KMS-11 (cell line): Measurements from ENCODE around the gene TMEM89.

Source experiments
- H2AFZ ChIP-seq: fragments of 200-600 bp; sonication (generic); 2 replicates; pipeline ENCODE4 v1.6.1; 2016; ENCODE audit warnings: antibody characterized with exemption, mixed run types, low read depth
- H3K27ac ChIP-seq: fragments of 200-600 bp; sonication (generic); 2 replicates; pipeline ENCODE4 v1.6.1; 2016; ENCODE audit warnings: mild to moderate bottlenecking, mixed run types
- H3K27me3 ChIP-seq: fragments of 200-600 bp; sonication (generic); 2 replicates; pipeline ENCODE4 v1.6.1; 2017; ENCODE audit warnings: mild to moderate bottlenecking, low read depth, mixed run types, moderate library complexity; ENCODE audit not compliant: insufficient read depth
- H3K36me3 ChIP-seq: fragments of 200-600 bp; sonication (generic); 2 replicates; pipeline ENCODE4 v1.6.1; 2017; ENCODE audit warnings: mild to moderate bottlenecking, mixed run types; ENCODE audit not compliant: insufficient read depth
- H3K4me1 ChIP-seq: fragments of 200-600 bp; sonication (generic); 2 replicates; pipeline ENCODE4 v1.6.1; 2016; ENCODE audit warnings: mild to moderate bottlenecking, low read depth, mixed run types; ENCODE audit not compliant: poor library complexity, severe bottlenecking
- H3K4me2 ChIP-seq: fragments of 200-600 bp; sonication (generic); 2 replicates; pipeline ENCODE4 v1.7.0; 2016; ENCODE audit warnings: mild to moderate bottlenecking, mixed run types
- H3K4me3 ChIP-seq: fragments of 200-600 bp; sonication (generic); IDR thresholded peaks from 2 replicates; pipeline ENCODE4 v1.6.1; 2017; ENCODE audit warnings: low read depth, low read length, mixed read lengths; ENCODE audit not compliant: insufficient read depth
- H3K79me2 ChIP-seq: fragments of 200-600 bp; sonication (generic); 2 replicates; pipeline ENCODE4 v1.6.1; 2016; ENCODE audit warnings: low read depth, mixed run types; ENCODE audit not compliant: insufficient read depth
- H3K9ac ChIP-seq: fragments of 200-600 bp; sonication (generic); 2 replicates; pipeline ENCODE4 v1.6.1; 2016; ENCODE audit warnings: mild to moderate bottlenecking, mixed run types
- H4K20me1 ChIP-seq: fragments of 200-600 bp; sonication (generic); 2 replicates; pipeline ENCODE4 v1.6.1; 2016; ENCODE audit warnings: mild to moderate bottlenecking, mixed run types; ENCODE audit not compliant: insufficient read depth
- TF ChIP-seq, protein P1 (sequence below): fragments of 200-600 bp; sonication (generic); conservative IDR thresholded peaks from 2 replicates; pipeline ENCODE4 v1.6.1; 2017; ENCODE audit warnings: low read depth, mild to moderate bottlenecking, antibody characterized with exemption, low read length, moderate library complexity, mixed read lengths

Gene TMEM89

DNA sequence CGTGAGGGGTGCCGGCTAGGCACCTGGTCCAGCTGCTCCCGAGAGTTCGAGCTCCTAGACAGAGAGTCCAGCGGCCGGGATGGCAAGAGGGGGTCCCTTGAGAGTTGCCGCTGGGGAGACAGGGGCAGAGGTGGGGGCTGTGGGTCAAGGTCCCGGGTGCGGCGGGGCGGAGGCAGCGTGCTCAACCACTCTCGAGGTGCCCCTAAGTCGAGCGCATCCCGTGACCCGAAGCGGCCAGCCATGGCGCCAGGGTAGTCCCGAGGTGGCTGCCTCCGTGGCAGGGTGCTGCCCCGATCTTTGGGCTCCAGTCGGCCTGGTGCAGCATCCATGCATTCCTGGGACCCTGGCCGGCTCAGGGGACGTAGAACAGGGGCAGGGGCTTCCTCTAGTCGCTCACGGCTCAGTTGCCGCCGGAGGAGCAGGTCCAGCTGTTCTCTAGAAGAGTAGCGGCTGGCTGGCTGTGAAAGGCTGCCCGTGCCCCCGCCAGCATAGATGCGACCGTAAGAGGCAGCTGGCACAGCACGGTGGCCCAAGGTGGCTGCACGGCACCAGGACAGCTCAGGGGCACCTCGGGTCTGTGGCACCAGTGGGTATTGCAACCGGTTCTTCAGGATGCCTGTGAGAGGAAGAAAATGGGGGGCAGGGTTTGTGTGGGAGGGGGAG is 18.5 kb upstream of the TMEM89 start:
- no peak overlapping the region for H3K9ac ChIP-seq
- TF ChIP-seq, protein P1, sequence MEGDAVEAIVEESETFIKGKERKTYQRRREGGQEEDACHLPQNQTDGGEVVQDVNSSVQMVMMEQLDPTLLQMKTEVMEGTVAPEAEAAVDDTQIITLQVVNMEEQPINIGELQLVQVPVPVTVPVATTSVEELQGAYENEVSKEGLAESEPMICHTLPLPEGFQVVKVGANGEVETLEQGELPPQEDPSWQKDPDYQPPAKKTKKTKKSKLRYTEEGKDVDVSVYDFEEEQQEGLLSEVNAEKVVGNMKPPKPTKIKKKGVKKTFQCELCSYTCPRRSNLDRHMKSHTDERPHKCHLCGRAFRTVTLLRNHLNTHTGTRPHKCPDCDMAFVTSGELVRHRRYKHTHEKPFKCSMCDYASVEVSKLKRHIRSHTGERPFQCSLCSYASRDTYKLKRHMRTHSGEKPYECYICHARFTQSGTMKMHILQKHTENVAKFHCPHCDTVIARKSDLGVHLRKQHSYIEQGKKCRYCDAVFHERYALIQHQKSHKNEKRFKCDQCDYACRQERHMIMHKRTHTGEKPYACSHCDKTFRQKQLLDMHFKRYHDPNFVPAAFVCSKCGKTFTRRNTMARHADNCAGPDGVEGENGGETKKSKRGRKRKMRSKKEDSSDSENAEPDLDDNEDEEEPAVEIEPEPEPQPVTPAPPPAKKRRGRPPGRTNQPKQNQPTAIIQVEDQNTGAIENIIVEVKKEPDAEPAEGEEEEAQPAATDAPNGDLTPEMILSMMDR = no peak
- H3K27ac ChIP-seq = no peak overlapping the region
- no peaks in the 10 kb centered on the region for H3K36me3 ChIP-seq
- no peaks in the 10 kb centered on the region for H3K4me1 ChIP-seq
- no peaks in the 10 kb centered on the region for H4K20me1 ChIP-seq
- no peaks in the 10 kb centered on the region for H3K27me3 ChIP-seq
- no peak overlapping the region for H3K4me2 ChIP-seq
- no peak overlapping the region for H2AFZ ChIP-seq
- H3K79me2 ChIP-seq = no peaks in the 10 kb centered on the region
- H3K4me3 ChIP-seq = no peak overlapping the region

DNA sequence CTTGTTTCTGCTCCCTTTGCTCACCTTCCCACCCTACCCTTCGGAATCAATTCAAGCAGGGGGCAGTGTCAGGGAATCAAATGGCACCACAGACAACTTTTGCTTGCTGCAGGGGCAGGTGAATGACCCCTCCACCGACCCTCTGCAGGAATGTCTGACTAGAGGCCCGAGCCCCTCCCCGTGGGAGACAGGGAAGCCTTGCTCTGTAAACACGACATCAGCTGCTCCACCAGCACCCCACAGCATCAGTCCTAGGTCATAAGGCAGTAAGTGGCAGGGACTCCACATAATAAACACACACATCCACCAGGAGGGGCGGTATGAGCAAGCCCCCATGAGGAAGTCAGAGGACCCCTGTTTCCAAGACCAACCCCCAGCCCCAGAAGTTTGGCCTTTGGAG is 15.7 kb upstream of the TMEM89 start:
- no peaks in the 10 kb centered on the region for H4K20me1 ChIP-seq
- TF ChIP-seq, protein P1 = no peak
- H3K4me1 ChIP-seq = no peaks in the 10 kb centered on the region
- H3K4me3 ChIP-seq = no peak overlapping the region
- no peak overlapping the region for H3K9ac ChIP-seq
- no peaks in the 10 kb centered on the region for H3K36me3 ChIP-seq
- H3K27ac ChIP-seq = no peak overlapping the region
- H3K79me2 ChIP-seq = no peaks in the 10 kb centered on the region
- H2AFZ ChIP-seq = no peak overlapping the region
- H3K27me3 ChIP-seq = no peaks in the 10 kb centered on the region
- no peak overlapping the region for H3K4me2 ChIP-seq

DNA sequence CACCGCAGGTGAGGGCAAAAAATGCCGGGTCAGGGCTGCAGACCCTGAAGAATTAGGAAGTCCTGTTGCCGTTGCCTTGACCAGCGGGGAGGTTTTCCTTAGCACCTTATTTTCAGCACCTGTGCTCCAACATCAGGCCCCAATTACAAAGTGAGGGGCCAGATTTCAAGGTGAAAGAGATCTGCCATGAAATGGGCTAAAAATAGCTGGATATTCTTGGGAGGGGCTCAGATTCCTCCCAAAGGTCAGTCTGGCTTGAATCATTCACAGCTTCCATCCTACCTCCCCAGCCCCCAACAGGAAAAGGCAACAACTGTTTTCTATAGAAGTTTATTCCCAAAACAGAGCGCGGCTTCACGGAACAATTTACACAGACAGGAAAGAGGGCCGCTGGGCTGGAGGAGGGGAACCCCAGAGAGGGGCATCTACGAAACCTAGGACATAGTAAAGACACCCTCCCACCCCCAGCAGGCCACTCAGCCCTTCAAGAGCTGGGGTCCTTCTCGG is 14.6 kb upstream of the TMEM89 start:
- peak overlapping the region; percentile 63 for H3K4me2 ChIP-seq
- H3K79me2 ChIP-seq = no peaks in the 10 kb centered on the region
- H4K20me1 ChIP-seq = no peaks in the 10 kb centered on the region
- TF ChIP-seq, protein P1 = no peak
- peak overlapping the region; percentile 18; the same call in 1 of the 2 replicates for H3K9ac ChIP-seq
- H3K27me3 ChIP-seq = no peaks in the 10 kb centered on the region
- H3K27ac ChIP-seq = no peak overlapping the region
- peak overlapping the region; percentile 17 for H3K4me3 ChIP-seq
- peak overlapping the region; percentile 73 for H2AFZ ChIP-seq
- H3K4me1 ChIP-seq = no peaks in the 10 kb centered on the region
- H3K36me3 ChIP-seq = no peaks in the 10 kb centered on the region

DNA sequence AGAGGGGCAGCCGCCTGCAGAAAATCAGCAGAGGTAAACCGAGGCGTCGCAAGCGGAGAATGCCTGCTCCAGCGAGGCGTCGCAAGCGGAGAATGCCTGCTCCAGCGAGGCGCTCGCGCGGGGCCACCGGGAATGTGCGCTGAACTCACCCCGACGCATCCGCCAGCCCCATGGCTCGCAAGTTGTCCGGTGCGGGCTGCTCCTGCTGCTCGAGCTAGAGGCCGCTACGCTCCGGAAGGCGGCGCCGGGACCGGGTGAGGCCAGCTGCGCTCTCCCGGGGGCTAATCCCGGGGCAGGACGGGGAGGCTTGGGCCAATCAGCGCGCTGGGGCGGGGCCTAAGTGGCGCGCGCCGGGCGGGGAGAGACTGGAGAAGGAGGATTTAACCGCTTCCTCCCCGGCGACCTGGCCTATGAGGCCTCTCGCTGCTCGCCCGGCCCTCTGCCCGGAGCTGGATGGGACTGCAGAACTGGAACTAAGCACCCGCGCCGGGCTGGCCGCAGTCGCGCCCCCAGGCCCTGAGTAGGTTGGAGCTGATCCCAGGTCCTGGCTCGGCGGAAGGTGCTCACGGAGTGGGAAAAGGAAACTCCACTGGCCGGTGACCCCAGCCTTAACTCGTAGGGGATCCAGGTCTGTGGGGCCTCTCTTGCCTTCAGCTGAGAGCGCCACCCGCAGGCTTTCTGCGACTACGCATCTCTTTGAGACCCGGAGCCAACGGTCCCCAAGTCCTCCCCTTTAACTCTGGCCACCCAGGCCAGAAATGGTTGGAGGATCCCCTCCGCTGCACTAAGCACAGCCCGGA is 13.9 kb upstream of the TMEM89 start, which contains the start of gene SLC26A6:
Gene SLC26A6, minus strand, starts transcription at position 240 of the 800 bp plus-strand sequence. Its CDS starts 68 bp downstream, at position 172.
- Histone ChIP-seq H3K4me1 (no peaks in the 10 kb centered on the region), H3K9ac (peak within 1 kb of the TSS; percentile 22; the same call in 1 of the 2 replicates), H3K27me3 (no peaks in the 10 kb centered on the region), H3K79me2 (no peaks in the 10 kb centered on the region), H2AFZ (peak within 1 kb of the TSS; percentile 73), H3K4me2 (peak within 1 kb of the TSS; percentile 63), H3K36me3 (no peaks in the 10 kb centered on the region), H3K27ac (no peak within 1 kb of the TSS), H3K4me3 (peak within 1 kb of the TSS; percentile 17), H4K20me1 (no peaks in the 10 kb centered on the region)
- TF ChIP-seq, protein P1 = 0 out of 2 replicates have a peak, but pooled peaks have one; percentile 34
